HL-60 (cell line): Measurements from ENCODE around the gene KLK5.

Experiments used
- GABPA ChIP-seq: IDR thresholded peaks from 2 replicates; pipeline ENCODE4 v1.6.1; 2012; ENCODE audit warnings: low read depth
- POLR2AphosphoS5 ChIP-seq: IDR thresholded peaks from 2 replicates; pipeline ENCODE4 v1.6.1; 2012; ENCODE audit warnings: low read depth
- SPI1 ChIP-seq: IDR thresholded peaks from 2 replicates; pipeline ENCODE4 v1.6.1; 2012; ENCODE audit warnings: low read depth, mild to moderate bottlenecking, borderline replicate concordance
- TF ChIP-seq, protein P1 (sequence below): IDR thresholded peaks from 2 replicates; pipeline ENCODE4 v1.6.1; 2012; ENCODE audit warnings: low read depth; ENCODE audit not compliant: insufficient replicate concordance
- TF ChIP-seq, protein P2 (sequence below): IDR thresholded peaks from one replicate; pipeline ENCODE4 v1.5.1; 2011; ENCODE audit warnings: low read length, control low read depth, inconsistent platforms; ENCODE audit not compliant: insufficient read depth

DNA sequence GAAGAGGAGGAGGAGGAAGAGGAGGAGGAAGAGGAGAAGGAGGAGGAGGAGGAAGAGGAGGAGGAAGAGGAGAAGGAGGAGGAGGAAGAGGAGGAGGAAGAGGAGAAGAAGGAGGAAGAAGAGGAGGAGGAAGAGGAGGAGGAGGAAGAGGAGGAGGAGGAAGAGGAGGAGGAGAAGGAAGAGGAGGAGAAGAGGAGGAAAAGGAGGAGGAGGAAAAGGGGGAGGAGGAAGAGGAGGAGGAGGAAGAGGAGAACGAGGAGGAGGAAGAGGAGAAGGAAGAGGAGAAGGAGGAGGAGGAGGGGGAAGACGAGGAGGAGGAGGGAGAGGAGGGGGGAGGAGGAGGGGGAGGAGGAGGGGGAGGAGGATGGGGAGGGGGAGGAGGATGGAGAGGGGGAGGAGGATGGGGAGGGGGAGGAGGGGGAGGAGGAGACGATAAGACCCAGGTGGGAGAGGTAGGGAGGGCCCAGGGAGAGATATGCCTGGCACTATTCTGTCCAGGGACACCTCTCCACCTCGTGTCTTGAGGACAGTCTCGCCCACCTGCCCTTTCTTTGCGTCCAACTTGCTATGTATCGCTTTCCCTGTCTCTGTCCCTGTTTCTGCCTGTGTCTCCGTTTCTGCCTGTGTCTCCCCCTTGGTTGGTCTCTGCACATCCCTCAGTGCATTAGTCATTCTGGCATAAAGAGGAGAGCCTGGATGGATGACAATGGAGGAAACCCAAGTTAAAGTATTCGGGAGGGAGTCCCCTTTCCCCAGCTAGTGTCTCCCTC is 7.1 kb upstream of the KLK5 start:
- TF ChIP-seq GABPA (no peak), POLR2AphosphoS5 (no peak), SPI1 (no peak)
- TF ChIP-seq, protein P1, sequence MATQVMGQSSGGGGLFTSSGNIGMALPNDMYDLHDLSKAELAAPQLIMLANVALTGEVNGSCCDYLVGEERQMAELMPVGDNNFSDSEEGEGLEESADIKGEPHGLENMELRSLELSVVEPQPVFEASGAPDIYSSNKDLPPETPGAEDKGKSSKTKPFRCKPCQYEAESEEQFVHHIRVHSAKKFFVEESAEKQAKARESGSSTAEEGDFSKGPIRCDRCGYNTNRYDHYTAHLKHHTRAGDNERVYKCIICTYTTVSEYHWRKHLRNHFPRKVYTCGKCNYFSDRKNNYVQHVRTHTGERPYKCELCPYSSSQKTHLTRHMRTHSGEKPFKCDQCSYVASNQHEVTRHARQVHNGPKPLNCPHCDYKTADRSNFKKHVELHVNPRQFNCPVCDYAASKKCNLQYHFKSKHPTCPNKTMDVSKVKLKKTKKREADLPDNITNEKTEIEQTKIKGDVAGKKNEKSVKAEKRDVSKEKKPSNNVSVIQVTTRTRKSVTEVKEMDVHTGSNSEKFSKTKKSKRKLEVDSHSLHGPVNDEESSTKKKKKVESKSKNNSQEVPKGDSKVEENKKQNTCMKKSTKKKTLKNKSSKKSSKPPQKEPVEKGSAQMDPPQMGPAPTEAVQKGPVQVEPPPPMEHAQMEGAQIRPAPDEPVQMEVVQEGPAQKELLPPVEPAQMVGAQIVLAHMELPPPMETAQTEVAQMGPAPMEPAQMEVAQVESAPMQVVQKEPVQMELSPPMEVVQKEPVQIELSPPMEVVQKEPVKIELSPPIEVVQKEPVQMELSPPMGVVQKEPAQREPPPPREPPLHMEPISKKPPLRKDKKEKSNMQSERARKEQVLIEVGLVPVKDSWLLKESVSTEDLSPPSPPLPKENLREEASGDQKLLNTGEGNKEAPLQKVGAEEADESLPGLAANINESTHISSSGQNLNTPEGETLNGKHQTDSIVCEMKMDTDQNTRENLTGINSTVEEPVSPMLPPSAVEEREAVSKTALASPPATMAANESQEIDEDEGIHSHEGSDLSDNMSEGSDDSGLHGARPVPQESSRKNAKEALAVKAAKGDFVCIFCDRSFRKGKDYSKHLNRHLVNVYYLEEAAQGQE: no peak
- TF ChIP-seq, protein P2, sequence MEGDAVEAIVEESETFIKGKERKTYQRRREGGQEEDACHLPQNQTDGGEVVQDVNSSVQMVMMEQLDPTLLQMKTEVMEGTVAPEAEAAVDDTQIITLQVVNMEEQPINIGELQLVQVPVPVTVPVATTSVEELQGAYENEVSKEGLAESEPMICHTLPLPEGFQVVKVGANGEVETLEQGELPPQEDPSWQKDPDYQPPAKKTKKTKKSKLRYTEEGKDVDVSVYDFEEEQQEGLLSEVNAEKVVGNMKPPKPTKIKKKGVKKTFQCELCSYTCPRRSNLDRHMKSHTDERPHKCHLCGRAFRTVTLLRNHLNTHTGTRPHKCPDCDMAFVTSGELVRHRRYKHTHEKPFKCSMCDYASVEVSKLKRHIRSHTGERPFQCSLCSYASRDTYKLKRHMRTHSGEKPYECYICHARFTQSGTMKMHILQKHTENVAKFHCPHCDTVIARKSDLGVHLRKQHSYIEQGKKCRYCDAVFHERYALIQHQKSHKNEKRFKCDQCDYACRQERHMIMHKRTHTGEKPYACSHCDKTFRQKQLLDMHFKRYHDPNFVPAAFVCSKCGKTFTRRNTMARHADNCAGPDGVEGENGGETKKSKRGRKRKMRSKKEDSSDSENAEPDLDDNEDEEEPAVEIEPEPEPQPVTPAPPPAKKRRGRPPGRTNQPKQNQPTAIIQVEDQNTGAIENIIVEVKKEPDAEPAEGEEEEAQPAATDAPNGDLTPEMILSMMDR: no peak
